ENCODE measurements around the gene HORMAD1. TPM values are rescaled to one million over a fixed set of nuclear protein-coding genes. Genes with fewer than 3 reads are reported as not detected.

Gene HORMAD1
- total and polyA plus RNA-seq, 2 donors (not counting 3 experiments of a cell fraction or from before 2014, with no cell fraction given) = not detected

GRCh38 chr1:150683914-150684313 is 36.8 kb downstream of the HORMAD1 start:
- Histone ChIP-seq H3K9ac (replicated peaks; ENCODE audit: extremely low read depth, insufficient read depth, low read length) (no peak overlapping the region), H3K4me2 (ENCODE audit: insufficient read depth, low read length) (no peak overlapping the region), H4K20me1 (replicated peaks; ENCODE audit: control insufficient read depth, extremely low read depth, insufficient read depth, low read length) (no peaks in the 10 kb centered on the region), H3K79me2 (ENCODE audit: control insufficient read depth, insufficient read depth, low read length) (peaks cover 9% of the 10 kb centered on the region), H3K27me3 (ENCODE audit: control insufficient read depth in 2 of 2, insufficient read depth in 2 of 2, low read length in 2 of 2) (no peaks in the 10 kb centered on the region), H3K36me3 (ENCODE audit: control insufficient read depth in 2 of 2, extremely low read depth in 1 of 2, insufficient read depth in 2 of 2, low read length in 2 of 2) (peaks cover 2 to 6% of the 10 kb centered on the region in 2 experiments), H3K27ac (ENCODE audit: insufficient read depth, low read depth, low read length) (no peak overlapping the region), H3K9me3 (replicated peaks; ENCODE audit: control insufficient read depth, insufficient read depth, low read length) (no peaks in the 10 kb centered on the region), H3K4me1 (ENCODE audit: control insufficient read depth, extremely low read depth, insufficient read depth, low read length) (peaks cover 11% of the 10 kb centered on the region), H3K4me3 (replicated peaks in 1 of 3; ENCODE audit: insufficient read depth in 1 of 3, low read depth in 1 of 3, low read length in 3 of 3) (no peak overlapping the region), H3K9me1 (replicated peaks; ENCODE audit: control insufficient read depth, extremely low read depth, insufficient read depth, low read length) (no peaks in the 10 kb centered on the region), H2AFZ (ENCODE audit: low read depth, low read length) (no peak overlapping the region)
- dilution Hi-C loops (cut with MboI; ENCODE audit: extremely low pct_ligation_motif_present, low sequenced_read_pairs) = no loop called here
- DNase-seq (ENCODE audit: low read depth, low spot score) = no peak
- CTCF ChIA-PET = interaction anchor here (0.6 to 1.7 kb wide), 3 partner anchors 9 to 129 kb away, joined by 3 to 6 read pairs (median 3); no protein-coding TSS in a partner anchor
- TF ChIP-seq POLR2AphosphoS5 (IDR thresholded peaks at IDR 0.05; ENCODE audit: insufficient read depth, low read depth, low read length) (no peak), EZH2 (IDR thresholded peaks at IDR 0.05; ENCODE audit: borderline replicate concordance, low read depth, low read length, severe bottlenecking) (no peak), MYC (IDR thresholded peaks at IDR 0.05; ENCODE audit: low read depth, low read length) (no peak), JUN (IDR thresholded peaks at IDR 0.05; ENCODE audit: borderline replicate concordance, insufficient read depth, insufficient read length, low read depth) (no peak), POLR2A (IDR thresholded peaks at IDR 0.05; ENCODE audit: low read depth, low read length) (no peak), GATA2 (IDR thresholded peaks at IDR 0.05; ENCODE audit: insufficient read depth, insufficient read length, low read depth, low read length) (no peak), CTCF (IDR thresholded peaks at IDR 0.05; ENCODE audit: extremely low read depth in 1 of 2, insufficient read depth in 1 of 2, low read depth in 1 of 2, low read length in 2 of 2) (no peak), FOS (IDR thresholded peaks at IDR 0.05; ENCODE audit: borderline replicate concordance, insufficient read depth, low read length) (no peak)
- intact Hi-C loops (cut with micrococcal nuclease) = no loop called here
- FAIRE-seq = no peak
- no TSS peak for BruUV-seq (replicated peaks)
- POLR2A ChIA-PET = no interaction called here

Measured in endothelial cell of umbilical vein (primary cell).